Measurements from ENCODE around the gene HPD.

GRCh38 chr12:121805171-121806008 lies 53.3 kb downstream of the HPD start:
- no peak for TF ChIP-seq ZNF70 (CRISPR knock-in tag; IDR thresholded peaks at IDR 0.05)
- no peak for TF ChIP-seq GLIS3 (CRISPR knock-in tag; IDR thresholded peaks at IDR 0.05)
- no peak for TF ChIP-seq ISL1 (CRISPR knock-in tag; IDR thresholded peaks at IDR 0.05)
- no peak for TF ChIP-seq PATZ1 (CRISPR knock-in tag; IDR thresholded peaks at IDR 0.05; ENCODE audit: borderline replicate concordance)
- no peak for TF ChIP-seq BACH2 (CRISPR knock-in tag; IDR thresholded peaks at IDR 0.05; ENCODE audit: borderline replicate concordance)
- TF ChIP-seq ARNTL (CRISPR knock-in tag; IDR thresholded peaks at IDR 0.05; ENCODE audit: borderline replicate concordance, low read depth): no peak
- TF ChIP-seq ZNF565 (CRISPR knock-in tag; conservative IDR thresholded peaks at IDR 0.05; ENCODE audit: low read depth): no peak
- TF ChIP-seq ESRRG (CRISPR knock-in tag; IDR thresholded peaks at IDR 0.05): no peak
- no peak for TF ChIP-seq CSDC2 (CRISPR knock-in tag; IDR thresholded peaks at IDR 0.05)
- no peak for TF ChIP-seq CREB5 (CRISPR knock-in tag; IDR thresholded peaks at IDR 0.05; ENCODE audit: low read depth)
- TF ChIP-seq PPARA (CRISPR knock-in tag; IDR thresholded peaks at IDR 0.05; ENCODE audit: borderline replicate concordance): no peak
